Mammary epithelial cell (primary cell): ENCODE data around the gene KRTAP9-2.

Experiments
- CTCF ChIP-seq, 2 donors: IDR thresholded peaks in 1 of 2; conservative IDR thresholded peaks in 1 of 2; 2 replicates each; pipeline ENCODE4 v1.5.1; 2011 to 2012; ENCODE audit warnings: inconsistent platforms in 2 of 2, low read length in 2 of 2, mild to moderate bottlenecking in 2 of 2, control low read depth in 1 of 2, low read depth in 1 of 2; ENCODE audit not compliant: insufficient read depth in 1 of 2; ENCODE audit errors: extremely low read depth in 1 of 2
- EZH2 ChIP-seq: IDR thresholded peaks from 2 replicates; pipeline ENCODE4 v1.6.1; 2012; ENCODE audit warnings: low read length, inconsistent platforms, borderline replicate concordance

DNA sequence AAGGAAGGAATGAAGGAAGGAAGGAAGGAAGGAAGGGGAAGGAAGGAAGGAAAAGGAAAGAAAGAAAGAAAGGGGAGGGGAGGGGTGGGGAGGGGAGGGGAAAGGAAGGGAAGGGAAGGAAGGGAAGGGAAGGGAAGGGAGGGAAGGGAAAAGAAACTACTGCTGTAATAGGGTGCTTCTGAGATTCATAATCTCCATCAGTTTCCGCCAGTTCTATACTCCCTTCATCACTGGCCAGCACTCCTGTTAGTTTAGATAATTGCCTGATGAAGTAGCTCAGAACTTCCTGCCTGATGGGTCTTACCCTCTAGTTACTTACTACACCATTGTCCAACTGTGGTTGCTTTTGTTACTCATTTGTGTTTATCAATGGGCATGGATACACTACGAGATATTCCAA lies 36.8 kb downstream of the KRTAP9-2 start:
- no peak for TF ChIP-seq EZH2
- no peak for TF ChIP-seq CTCF (conservative IDR thresholded peaks at IDR 0.05 in 1 of 2, IDR thresholded peaks at IDR 0.05 in 1 of 2; ENCODE audit: extremely low read depth in 1 of 2, insufficient read depth in 1 of 2, low read depth in 1 of 2, low read length in 2 of 2)
